ENCODE measurements around the gene ATP1A2.

DNA sequence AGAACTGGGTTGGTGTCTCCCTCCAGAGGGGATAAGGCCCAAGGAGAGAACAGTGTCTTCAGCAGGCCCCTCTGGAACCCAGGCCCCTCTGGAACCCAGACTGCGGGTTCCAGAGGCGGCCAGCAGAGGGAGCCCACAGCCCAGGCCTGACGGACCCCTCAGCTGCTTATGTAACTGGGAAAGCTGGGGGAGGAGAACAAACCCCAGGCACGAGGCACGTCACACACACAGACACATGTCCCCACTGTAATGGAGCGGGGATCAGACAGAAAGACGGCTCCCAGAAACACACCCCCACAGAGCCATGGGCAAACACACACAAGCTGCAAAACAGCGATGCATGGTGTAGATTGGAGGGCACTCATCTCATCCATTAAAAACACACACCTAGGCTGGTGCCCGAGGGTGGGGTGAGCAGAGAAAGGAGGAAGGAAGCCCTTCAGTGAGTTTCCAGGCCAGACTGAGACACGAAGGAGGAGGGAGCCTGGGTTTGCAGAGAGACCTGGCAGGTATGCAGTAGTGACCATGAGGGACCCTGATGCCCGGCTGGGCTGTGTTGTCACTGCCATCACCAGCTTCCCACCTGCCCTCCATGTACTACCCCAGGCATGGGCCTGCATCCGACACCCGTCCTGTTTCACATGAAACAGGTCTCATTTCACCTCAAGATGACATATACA, 14.4 kb upstream of the ATP1A2 start:
- TF ChIP-seq EZH2 (IDR thresholded peaks at IDR 0.05; ENCODE audit: borderline replicate concordance, insufficient read depth, low read depth, low read length, poor library complexity, severe bottlenecking), result no peak
- TF ChIP-seq, protein P1, sequence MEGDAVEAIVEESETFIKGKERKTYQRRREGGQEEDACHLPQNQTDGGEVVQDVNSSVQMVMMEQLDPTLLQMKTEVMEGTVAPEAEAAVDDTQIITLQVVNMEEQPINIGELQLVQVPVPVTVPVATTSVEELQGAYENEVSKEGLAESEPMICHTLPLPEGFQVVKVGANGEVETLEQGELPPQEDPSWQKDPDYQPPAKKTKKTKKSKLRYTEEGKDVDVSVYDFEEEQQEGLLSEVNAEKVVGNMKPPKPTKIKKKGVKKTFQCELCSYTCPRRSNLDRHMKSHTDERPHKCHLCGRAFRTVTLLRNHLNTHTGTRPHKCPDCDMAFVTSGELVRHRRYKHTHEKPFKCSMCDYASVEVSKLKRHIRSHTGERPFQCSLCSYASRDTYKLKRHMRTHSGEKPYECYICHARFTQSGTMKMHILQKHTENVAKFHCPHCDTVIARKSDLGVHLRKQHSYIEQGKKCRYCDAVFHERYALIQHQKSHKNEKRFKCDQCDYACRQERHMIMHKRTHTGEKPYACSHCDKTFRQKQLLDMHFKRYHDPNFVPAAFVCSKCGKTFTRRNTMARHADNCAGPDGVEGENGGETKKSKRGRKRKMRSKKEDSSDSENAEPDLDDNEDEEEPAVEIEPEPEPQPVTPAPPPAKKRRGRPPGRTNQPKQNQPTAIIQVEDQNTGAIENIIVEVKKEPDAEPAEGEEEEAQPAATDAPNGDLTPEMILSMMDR (IDR thresholded peaks at IDR 0.05), result peak; percentile 82
